OCI-LY7 (cell line): ENCODE measurements around the gene EPB42.

Source experiments
- CTCF ChIP-seq: fragments of 200-600 bp; sonication (generic); conservative IDR thresholded peaks from 2 replicates; pipeline ENCODE4 v1.5.1; 2014; ENCODE audit warnings: mild to moderate bottlenecking, antibody characterized with exemption, low read length, moderate library complexity, mixed read lengths
- EZH2phosphoT487 ChIP-seq: fragments of 200-600 bp; sonication (generic); IDR thresholded peaks from 2 replicates; pipeline ENCODE4 v1.6.1; 2018; ENCODE audit warnings: low read depth, borderline replicate concordance, mild to moderate bottlenecking, mixed run types, antibody characterized with exemption, low read length, moderate library complexity, mixed read lengths

- TF ChIP-seq CTCF (no peak), EZH2phosphoT487 (no peak)
These were observed 30.5 kb upstream of the EPB42 start for GRCh38 chr15:43251185-43251870.
